AG04450 (cell line): ENCODE results near the gene SLC39A5. TPM values are rescaled to one million over a fixed set of nuclear protein-coding genes. Genes with fewer than 3 reads are reported as not detected.
"Not testable (repeated sequence)": the region's sequence is repeated elsewhere in the genome, so short reads cannot be mapped to it uniquely, and the experiment has no call there.

Experiments
- CTCF ChIA-PET: fragments of 300-600, 350-600 bp; formaldehyde crosslinking; extraction: SDS; loops from one replicate; lab custom pipeline; 2022; ENCODE audit warnings: antibody characterized with exemption, inconsistent platforms; lab: Charles Lee
- POLR2A ChIA-PET: fragments of 350-600 bp; formaldehyde crosslinking; extraction: SDS; loops from one replicate; lab custom pipeline; 2021; ENCODE audit warnings: antibody characterized with exemption, inconsistent platforms; lab: Yijun Ruan, JAX
- DNase-seq: peaks from one replicate; pipeline ENCODE4 v3.0.0-alpha.2; 2011; ENCODE audit warnings: low read depth, low spot score
- H3K27ac ChIP-seq: one replicate; pipeline ENCODE4 v1.5.1; 2012; ENCODE audit warnings: low read depth, low read length, control low read depth
- H3K27me3 ChIP-seq: one replicate; pipeline ENCODE4 v1.6.0; 2012; ENCODE audit warnings: low read length; ENCODE audit not compliant: control insufficient read depth, insufficient read depth
- H3K4me3 ChIP-seq: 2 replicates; pipeline ENCODE4 v1.5.1; 2011; ENCODE audit warnings: mild to moderate bottlenecking, low read depth, low read length, control low read depth
- H3K9me3 ChIP-seq: 2 replicates; pipeline ENCODE4 v1.5.1; 2012; ENCODE audit warnings: low read length; ENCODE audit not compliant: control insufficient read depth, insufficient read depth
- CTCF ChIP-seq: IDR thresholded peaks from 2 replicates; pipeline ENCODE4 v1.5.1; 2011; ENCODE audit warnings: low read depth, low read length, control low read depth, inconsistent platforms
- polyA plus RNA-seq: library from polyadenylated mRNA; depleted of rRNA; stranded (reverse); fragments of >200 nt; gene quantifications from 2 replicates; pipeline ENCODE4 v1.2.3, GENCODE V29; 2011

Gene SLC39A5
- polyA plus RNA-seq, 1 experiment, result not detected

- TF ChIP-seq CTCF, result no peak
- Histone ChIP-seq H3K9me3 (no peaks in the 10 kb centered on the region), H3K27me3 (no peaks in the 10 kb centered on the region), H3K27ac (no peak overlapping the region), H3K4me3 (no peak overlapping the region)
- no peak for DNase-seq
- ChIA-PET POLR2A (no interaction called here), CTCF (no interaction called here)
These were observed 49.1 kb downstream of the SLC39A5 start for GRCh38 chr12:56278905-56279304.

- Histone ChIP-seq H3K4me3 (no peak overlapping the region), H3K27ac (no peak overlapping the region), H3K27me3 (no peaks in the 10 kb centered on the region), H3K9me3 (no peaks in the 10 kb centered on the region)
- DNase-seq, result no peak
- TF ChIP-seq CTCF, result no peak
- POLR2A ChIA-PET, result interaction anchor here (0.6 kb wide), 1 partner anchor 40 kb away, joined by 9 read pairs; no protein-coding TSS in a partner anchor
- CTCF ChIA-PET, result no interaction called here
These were observed 51.0 kb downstream of the SLC39A5 start for GRCh38 chr12:56280849-56281248.

- CTCF ChIA-PET, result no interaction called here
These were observed 52.2 kb downstream of the SLC39A5 start for GRCh38 chr12:56282030-56282429.

GRCh38 chr12:56282579-56282978 lies 52.7 kb downstream of the SLC39A5 start:
- Histone ChIP-seq H3K27me3 (no peaks in the 10 kb centered on the region), H3K9me3 (no peaks in the 10 kb centered on the region), H3K4me3 (no peak overlapping the region), H3K27ac (no peak overlapping the region)
- TF ChIP-seq CTCF, result no peak
- DNase-seq, result no peak
- CTCF ChIA-PET, result no interaction called here
- POLR2A ChIA-PET, result no interaction called here

More at GRCh38 chr12:56282030-56282429, 52.2 kb downstream of the SLC39A5 start:
- no peak for DNase-seq
- POLR2A ChIA-PET, result no interaction called here
- no peak overlapping the region for H3K27ac ChIP-seq
- no peaks in the 10 kb centered on the region for H3K27me3 ChIP-seq
- H3K9me3 ChIP-seq, result no peaks in the 10 kb centered on the region
- H3K4me3 ChIP-seq, result no peak overlapping the region
- no peak for TF ChIP-seq CTCF

- CTCF ChIA-PET, H3K9me3 ChIP-seq, H3K27ac ChIP-seq, H3K4me3 ChIP-seq, DNase-seq, H3K27me3 ChIP-seq, POLR2A ChIA-PET: not testable (repeated sequence)
These were observed 54.4 kb downstream of the SLC39A5 start for GRCh38 chr12:56284263-56284662.
